ENCODE data around the gene NKTR. TPM values are rescaled to one million over a fixed set of nuclear protein-coding genes. Genes with fewer than 3 reads are reported as not detected.
"Not testable (repeated sequence)": the region's sequence is repeated elsewhere in the genome, so short reads cannot be mapped to it uniquely, and the experiment has no call there.

Gene NKTR
- total and polyA plus RNA-seq, 3 donors from 2014 or later, result 42.2 to 203 (median 175) TPM

- Histone ChIP-seq H3K27ac (no peak overlapping the region), H3K4me3 (no peak overlapping the region), H3K36me3 (ENCODE audit: low read depth, missing control alignments) (no peaks in the 10 kb centered on the region), H3K4me1 (no peaks in the 10 kb centered on the region), H3K9me3 (no peaks in the 10 kb centered on the region), H3K27me3 (no peaks in the 10 kb centered on the region)
- no peak for DNase-seq
- intact Hi-C loops (cut with DNase I; ENCODE audit: low total_unique reads), result loop anchor here (10.0 kb wide), 1 partner anchor 63 kb away; the partner anchor contains the start of gene ZBTB47
- no peak for TF ChIP-seq CTCF (IDR thresholded peaks at IDR 0.05)
- no peak for TF ChIP-seq POLR2A (IDR thresholded peaks at IDR 0.05)
- 61 to 66% methylated on average over 4 of the region's 4 CpGs for WGBS, 2 donors
These were observed 8.7 kb upstream of the NKTR start for GRCh38 chr3:42591811-42592210.

- Histone ChIP-seq H3K36me3 (ENCODE audit: low read depth, missing control alignments) (no peaks in the 10 kb centered on the region), H3K9me3 (no peaks in the 10 kb centered on the region), H3K4me3 (no peak overlapping the region), H3K4me1 (no peaks in the 10 kb centered on the region), H3K27me3 (no peaks in the 10 kb centered on the region), H3K27ac (no peak overlapping the region)
- 100% methylated on average over 1 of the region's 1 CpG for WGBS, 2 donors
- DNase-seq, result no peak
- no peak for TF ChIP-seq CTCF (IDR thresholded peaks at IDR 0.05)
- no peak for TF ChIP-seq POLR2A (IDR thresholded peaks at IDR 0.05)
- intact Hi-C loops (cut with DNase I; ENCODE audit: low total_unique reads), result loop anchor here (10.0 kb wide), 1 partner anchor 61 kb away; the partner anchor contains the start of gene ZBTB47
These were observed 6.9 kb upstream of the NKTR start for GRCh38 chr3:42593635-42594034.

- H3K27me3 ChIP-seq, result no peaks in the 10 kb centered on the region
- H3K4me1 ChIP-seq, result no peaks in the 10 kb centered on the region
- 95 to 98% methylated on average over 4 of the region's 4 CpGs for WGBS, 2 donors
- TF ChIP-seq POLR2A (IDR thresholded peaks at IDR 0.05) (no peak), CTCF (IDR thresholded peaks at IDR 0.05) (no peak)
- H3K27ac ChIP-seq, result no peak overlapping the region
- DNase-seq, result no peak
- intact Hi-C loops (cut with DNase I; ENCODE audit: low total_unique reads), result loop anchor here (10.0 kb wide), 1 partner anchor 59 kb away; the partner anchor contains the start of gene ZBTB47
- no peak overlapping the region for H3K4me3 ChIP-seq
- no peaks in the 10 kb centered on the region for H3K36me3 ChIP-seq (ENCODE audit: low read depth, missing control alignments)
- H3K9me3 ChIP-seq, result no peaks in the 10 kb centered on the region
These were observed 4.8 kb upstream of the NKTR start for GRCh38 chr3:42595682-42596081.

GRCh38 chr3:42597098-42597497 is 3.4 kb upstream of the NKTR start:
- not testable (repeated sequence) for H3K4me3 ChIP-seq; H3K27me3 ChIP-seq; DNase-seq; H3K4me1 ChIP-seq; H3K36me3 ChIP-seq (ENCODE audit: low read depth, missing control alignments); H3K27ac ChIP-seq; H3K9me3 ChIP-seq
- intact Hi-C loops (cut with DNase I; ENCODE audit: low total_unique reads), result loop anchor here (10.0 kb wide), 1 partner anchor 58 kb away; the partner anchor contains the start of gene ZBTB47
- 90 to 94% methylated on average over 7 of the region's 7 CpGs for WGBS, 2 donors

GRCh38 chr3:42600958-42601675 is 631 bp downstream of the NKTR start:
- Histone ChIP-seq H3K36me3 (ENCODE audit: low read depth, missing control alignments) (no peaks in the 10 kb centered on the region), H3K27me3 (no peaks in the 10 kb centered on the region), H3K4me1 (peaks cover 11% of the 10 kb centered on the region), H3K9me3 (no peaks in the 10 kb centered on the region), H3K4me3 (peak overlapping the region; percentile 63 to 97), H3K27ac (peak overlapping the region; percentile 91 to 99)
- TF ChIP-seq POLR2A (IDR thresholded peaks at IDR 0.05) (no peak), CTCF (IDR thresholded peaks at IDR 0.05) (peak in 2 of 3 experiments; percentile 9 to 15)
- peak; percentile 73 for DNase-seq
- intact Hi-C loops (cut with DNase I; ENCODE audit: low total_unique reads), result no loop called here
- 0% methylated on average over 18 to 29 of the region's 31 CpGs for WGBS, 2 donors

Data from testis (tissue), 3 donors.